PC-9 (cell line): ENCODE results near the gene PRKCB.

Source experiments
- EZH2 ChIP-seq: fragments of 200-600 bp; sonication (generic); IDR thresholded peaks from 2 replicates; pipeline ENCODE4 v1.8.0; 2017; ENCODE audit warnings: antibody characterized with exemption, low read depth
- TF ChIP-seq, protein P1 (sequence below): fragments of 200-600 bp; sonication (generic); conservative IDR thresholded peaks from 2 replicates; pipeline ENCODE4 v1.6.1; 2017; ENCODE audit warnings: mixed run types, antibody characterized with exemption, mild to moderate bottlenecking, moderate library complexity

DNA sequence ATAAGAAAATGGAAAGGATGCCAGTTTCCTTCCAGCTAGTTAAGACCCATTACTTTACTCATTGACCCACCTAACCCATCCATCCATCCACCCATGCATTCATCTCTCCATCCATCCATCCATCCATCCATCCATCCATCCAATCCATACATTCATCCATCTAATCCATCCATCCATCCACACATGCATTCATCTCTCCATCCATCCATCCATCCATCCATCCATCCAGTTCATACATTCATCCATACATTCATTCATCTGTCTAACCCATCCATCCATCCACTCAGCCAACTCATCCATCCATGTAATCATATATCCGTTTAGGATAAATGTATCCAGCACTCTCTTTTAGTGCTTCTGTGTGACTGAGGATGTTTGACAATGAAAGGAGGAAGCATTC lies 241.5 kb downstream of the PRKCB start:
- TF ChIP-seq, protein P1, sequence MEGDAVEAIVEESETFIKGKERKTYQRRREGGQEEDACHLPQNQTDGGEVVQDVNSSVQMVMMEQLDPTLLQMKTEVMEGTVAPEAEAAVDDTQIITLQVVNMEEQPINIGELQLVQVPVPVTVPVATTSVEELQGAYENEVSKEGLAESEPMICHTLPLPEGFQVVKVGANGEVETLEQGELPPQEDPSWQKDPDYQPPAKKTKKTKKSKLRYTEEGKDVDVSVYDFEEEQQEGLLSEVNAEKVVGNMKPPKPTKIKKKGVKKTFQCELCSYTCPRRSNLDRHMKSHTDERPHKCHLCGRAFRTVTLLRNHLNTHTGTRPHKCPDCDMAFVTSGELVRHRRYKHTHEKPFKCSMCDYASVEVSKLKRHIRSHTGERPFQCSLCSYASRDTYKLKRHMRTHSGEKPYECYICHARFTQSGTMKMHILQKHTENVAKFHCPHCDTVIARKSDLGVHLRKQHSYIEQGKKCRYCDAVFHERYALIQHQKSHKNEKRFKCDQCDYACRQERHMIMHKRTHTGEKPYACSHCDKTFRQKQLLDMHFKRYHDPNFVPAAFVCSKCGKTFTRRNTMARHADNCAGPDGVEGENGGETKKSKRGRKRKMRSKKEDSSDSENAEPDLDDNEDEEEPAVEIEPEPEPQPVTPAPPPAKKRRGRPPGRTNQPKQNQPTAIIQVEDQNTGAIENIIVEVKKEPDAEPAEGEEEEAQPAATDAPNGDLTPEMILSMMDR: no peak
- no peak for TF ChIP-seq EZH2
